HEK293 (cell line): ENCODE data around the gene MEF2C.
A peak's percentile ranks its signal among the peaks of the same experiment; 100 is the strongest.

Source experiments
- CTCF ChIA-PET: fragments of 350-600 bp; formaldehyde crosslinking; extraction: SDS; loops from one replicate; lab custom pipeline; 2021; ENCODE audit warnings: antibody characterized with exemption; lab: Yijun Ruan, JAX
- POLR2A ChIA-PET: fragments of 300-600 bp; formaldehyde crosslinking; extraction: SDS; loops from one replicate; lab custom pipeline; 2020; ENCODE audit warnings: antibody characterized with exemption, inconsistent platforms; lab: Yijun Ruan, JAX
- H3K27ac ChIP-seq: fragments of 200-500 bp; sonication (Bioruptor generic); 2 replicates; pipeline ENCODE4 v1.5.1; 2014; ENCODE audit warnings: low read depth, low read length, control low read depth, inconsistent platforms; ENCODE audit errors: extremely low read depth
- H3K36me3 ChIP-seq, 2 experiments: fragments of 200-500 bp in 1 of 2; sonication (Bioruptor generic) in 1 of 2; 1 replicate in 1 of 2; 2 replicates in 1 of 2; pipeline ENCODE4 v1.5.1; 2014 to 2017; ENCODE audit warnings: inconsistent platforms in 2 of 2, low read length in 2 of 2; ENCODE audit not compliant: control insufficient read depth in 2 of 2, insufficient read depth in 1 of 2
- H3K4me1 ChIP-seq: fragments of 200-500 bp; sonication (Bioruptor generic); 2 replicates; pipeline ENCODE4 v1.5.1; 2014; ENCODE audit warnings: mild to moderate bottlenecking, low read length, inconsistent platforms; ENCODE audit not compliant: control insufficient read depth, insufficient read depth
- H3K4me3 ChIP-seq: 2 replicates; pipeline ENCODE4 v1.5.1; 2011; ENCODE audit warnings: low read depth, mild to moderate bottlenecking, control low read depth, low read length, moderate library complexity
- H3K9me3 ChIP-seq: fragments of 200-500 bp; sonication (Bioruptor generic); 2 replicates; pipeline ENCODE4 v1.5.1; 2014; ENCODE audit warnings: low read depth, low read length, inconsistent platforms; ENCODE audit not compliant: control insufficient read depth, insufficient read depth
- FEZF1 ChIP-seq: fragments of 450-650 bp; formaldehyde crosslinking; IDR thresholded peaks from 2 replicates; pipeline ENCODE4 v1.5.1; 2016; ENCODE audit warnings: missing biosample characterization, missing genetic modification characterization
- HOXC10 ChIP-seq: sonication (generic); formaldehyde crosslinking; IDR thresholded peaks from 2 replicates; pipeline ENCODE4 v1.8.1; 2023; ENCODE audit warnings: mild to moderate bottlenecking, missing genetic modification reagents
- PRDM4 ChIP-seq: fragments of 450-650 bp; formaldehyde crosslinking; IDR thresholded peaks from 2 replicates; pipeline ENCODE4 v1.5.1; 2017; ENCODE audit warnings: missing biosample characterization, missing genetic modification characterization
- PRDM6 ChIP-seq: fragments of 450-650 bp; formaldehyde crosslinking; IDR thresholded peaks from 2 replicates; pipeline ENCODE4 v1.5.1; 2017; ENCODE audit warnings: missing biosample characterization, missing genetic modification characterization
- ZNF10 ChIP-seq: fragments of 450-650 bp; formaldehyde crosslinking; IDR thresholded peaks from 2 replicates; pipeline ENCODE4 v1.5.1; 2017; ENCODE audit warnings: missing biosample characterization, missing genetic modification characterization
- ZNF175 ChIP-seq: fragments of 450-650 bp; formaldehyde crosslinking; IDR thresholded peaks from 2 replicates; pipeline ENCODE4 v1.5.1; 2016; ENCODE audit warnings: missing biosample characterization, missing genetic modification characterization
- ZNF266 ChIP-seq: fragments of 450-650 bp; formaldehyde crosslinking; IDR thresholded peaks from 2 replicates; pipeline ENCODE4 v1.5.1; 2016; ENCODE audit warnings: missing biosample characterization, missing genetic modification characterization, low read depth
- ZNF626 ChIP-seq: fragments of 450-650 bp; sonication (Bioruptor Pico); formaldehyde crosslinking; IDR thresholded peaks from 2 replicates; pipeline ENCODE4 v1.5.1; 2018; ENCODE audit warnings: missing biosample characterization, missing genetic modification characterization, inconsistent platforms
- ZNF639 ChIP-seq: fragments of 450-650 bp; formaldehyde crosslinking; IDR thresholded peaks from 2 replicates; pipeline ENCODE4 v1.5.1; 2016; ENCODE audit warnings: missing biosample characterization, missing genetic modification characterization
- ZNF785 ChIP-seq: fragments of 450-650 bp; formaldehyde crosslinking; IDR thresholded peaks from 2 replicates; pipeline ENCODE4 v1.5.1; 2016; ENCODE audit warnings: missing biosample characterization, missing genetic modification characterization

MEF2C gene

GRCh38 chr5:88870285-88870684, 12.7 kb downstream of the MEF2C start:
- Histone ChIP-seq H3K27ac (no peak overlapping the region), H3K9me3 (no peaks in the 10 kb centered on the region), H3K4me1 (no peaks in the 10 kb centered on the region; the same call in 1 of the 2 replicates), H3K36me3 (no peaks in the 10 kb centered on the region), H3K4me3 (no peak overlapping the region)
- POLR2A ChIA-PET = no interaction called here
- TF ChIP-seq HOXC10 (no peak), ZNF10 (tag by site-specific recombination) (no peak), ZNF175 (tag by site-specific recombination) (no peak), PRDM6 (tag by site-specific recombination) (0 out of 2 replicates have a peak, but pooled peaks have one; percentile 20)
- CTCF ChIA-PET = interaction anchor here (0.6 kb wide), 1 partner anchor 40 kb away, joined by 3 read pairs; no protein-coding TSS in a partner anchor

- CTCF ChIA-PET = interaction anchor here (0.6 kb wide), 1 partner anchor 182 kb away, joined by 3 read pairs; no protein-coding TSS in a partner anchor
- POLR2A ChIA-PET = no interaction called here
Observed at GRCh38 chr5:88868468-88869068, 14.4 kb downstream of the MEF2C start.

GRCh38 chr5:88867638-88868037, 15.3 kb downstream of the MEF2C start:
- no peaks in the 10 kb centered on the region for H3K4me1 ChIP-seq
- H3K27ac ChIP-seq = no peak overlapping the region
- no peaks in the 10 kb centered on the region for H3K36me3 ChIP-seq
- POLR2A ChIA-PET = no interaction called here
- H3K4me3 ChIP-seq = no peak overlapping the region
- no peaks in the 10 kb centered on the region for H3K9me3 ChIP-seq
- CTCF ChIA-PET = no interaction called here
- TF ChIP-seq ZNF266 (no peak), ZNF639 (tag by site-specific recombination) (no peak), ZNF785 (tag by site-specific recombination) (no peak)

More at GRCh38 chr5:88868468-88869068, 14.4 kb downstream of the MEF2C start:
- Histone ChIP-seq H3K36me3 (no peaks in the 10 kb centered on the region), H3K27ac (no peak overlapping the region), H3K9me3 (no peaks in the 10 kb centered on the region), H3K4me1 (no peaks in the 10 kb centered on the region), H3K4me3 (no peak overlapping the region)
- TF ChIP-seq PRDM4 (tag by site-specific recombination) = no peak
- peak; percentile 32; the same call in 1 of the 2 replicates for TF ChIP-seq PRDM6 (tag by site-specific recombination)
- TF ChIP-seq ZNF626 (tag by site-specific recombination) = no peak
- 0 out of 2 replicates have a peak, but pooled peaks have one; percentile 8 for TF ChIP-seq FEZF1 (tag by site-specific recombination)
